Cardiac muscle cell (in vitro differentiated cells and primary cell): ENCODE measurements around the gene PDLIM5. TPM values are rescaled to one million over a fixed set of nuclear protein-coding genes. Genes with fewer than 3 reads are reported as not detected.

Experiments used
- DNase-seq, 2 donors: peaks; one replicate each; pipeline versions ENCODE4 v3.0.0 to v3.0.0-alpha.2; 2010 to 2017; ENCODE audit warnings: low read depth in 1 of 2, low spot score in 1 of 2
- H3K27ac ChIP-seq: fragments of 200-600 bp; sonication (generic); 2 replicates; pipeline ENCODE4 v1.5.1; 2016
- H3K27me3 ChIP-seq: fragments of 200-600 bp; sonication (generic); 2 replicates; pipeline ENCODE4 v1.6.0; 2016; ENCODE audit warnings: control low read depth
- H3K36me3 ChIP-seq: fragments of 200-600 bp; sonication (generic); 2 replicates; pipeline ENCODE4 v1.5.1; 2016; ENCODE audit warnings: control low read depth
- H3K4me1 ChIP-seq: fragments of 200-600 bp; sonication (generic); 2 replicates; pipeline ENCODE4 v1.8.1; 2017; ENCODE audit warnings: low read depth, mild to moderate bottlenecking, mixed run types
- H3K4me3 ChIP-seq: fragments of 200-600 bp; sonication (generic); 2 replicates; pipeline ENCODE4 v1.5.1; 2016; ENCODE audit warnings: mild to moderate bottlenecking
- H3K9me3 ChIP-seq: fragments of 200-600 bp; sonication (generic); 2 replicates; pipeline ENCODE4 v1.5.1; 2017; ENCODE audit warnings: low read depth, mild to moderate bottlenecking, control low read depth
- CTCF ChIP-seq: IDR thresholded peaks from 2 replicates; pipeline ENCODE4 v1.5.1; 2012; ENCODE audit warnings: low read depth, mild to moderate bottlenecking, low read length
- polyA plus RNA-seq: library from polyadenylated mRNA; unstranded; fragments of >200 nt; fragmentation: Nextera tagmentation; extraction: Ambion mirVana; gene quantifications from 2 replicates; pipeline ENCODE4 v1.2.1, GENCODE V29; 2016
- total RNA-seq: library from RNA; depleted of rRNA; stranded (reverse); fragments of >200 nt; gene quantifications from 2 replicates; pipeline ENCODE4 v1.2.3, GENCODE V29; 2016

The PDLIM5 gene
- total and polyA plus RNA-seq, 2 experiments from 2014 or later = 426 to 446 TPM

- no peaks in the 10 kb centered on the region for H3K27me3 ChIP-seq
- DNase-seq = no peak
- H3K4me1 ChIP-seq = peaks cover 27% of the 10 kb centered on the region
- peaks cover 64% of the 10 kb centered on the region for H3K36me3 ChIP-seq
- no peak for TF ChIP-seq CTCF
- H3K27ac ChIP-seq = peak overlapping the region; percentile 63
- H3K4me3 ChIP-seq = no peak overlapping the region
- no peaks in the 10 kb centered on the region for H3K9me3 ChIP-seq
Measured at GRCh38 chr4:94595013-94595412, 143.3 kb downstream of the PDLIM5 start.

GRCh38 chr4:94595880-94596483 is 144.2 kb downstream of the PDLIM5 start:
- Histone ChIP-seq H3K4me1 (peaks cover 17% of the 10 kb centered on the region), H3K4me3 (no peak overlapping the region), H3K27ac (peak overlapping the region; percentile 63), H3K9me3 (no peaks in the 10 kb centered on the region), H3K27me3 (no peaks in the 10 kb centered on the region), H3K36me3 (peaks cover 61% of the 10 kb centered on the region)
- peak; percentile 36 to 74 for DNase-seq
- TF ChIP-seq CTCF = peak; percentile 53

- no peak for TF ChIP-seq CTCF
- Histone ChIP-seq H3K9me3 (no peaks in the 10 kb centered on the region), H3K27me3 (no peaks in the 10 kb centered on the region), H3K36me3 (peaks cover 49% of the 10 kb centered on the region), H3K27ac (peak overlapping the region; percentile 27), H3K4me1 (peaks cover 7% of the 10 kb centered on the region), H3K4me3 (no peak overlapping the region)
- no peak for DNase-seq
Measured at GRCh38 chr4:94598758-94599157, 147.0 kb downstream of the PDLIM5 start.

GRCh38 chr4:94603170-94603747 is 151.5 kb downstream of the PDLIM5 start:
- peak in 1 of 2 donors; percentile 95 for DNase-seq
- Histone ChIP-seq H3K9me3 (no peaks in the 10 kb centered on the region), H3K27ac (no peak overlapping the region), H3K4me3 (no peak overlapping the region), H3K4me1 (peaks cover 7% of the 10 kb centered on the region), H3K27me3 (no peaks in the 10 kb centered on the region), H3K36me3 (peaks cover 18% of the 10 kb centered on the region)
- TF ChIP-seq CTCF = no peak

GRCh38 chr4:94605241-94605805 is 153.6 kb downstream of the PDLIM5 start:
- Histone ChIP-seq H3K9me3 (no peaks in the 10 kb centered on the region), H3K4me1 (peaks cover 18% of the 10 kb centered on the region), H3K36me3 (peaks cover 29% of the 10 kb centered on the region), H3K27ac (peak overlapping the region; percentile 63), H3K27me3 (no peaks in the 10 kb centered on the region), H3K4me3 (no peak overlapping the region)
- DNase-seq = peak in 1 of 2 donors; percentile 65
- no peak for TF ChIP-seq CTCF
